Keratinocyte (primary cell): ENCODE data around the gene ITPR2. TPM values are rescaled to one million over a fixed set of nuclear protein-coding genes. Genes with fewer than 3 reads are reported as not detected.

Source experiments
- DNase-seq: peaks from one replicate; pipeline ENCODE4 v3.0.0-alpha.2; 2011; ENCODE audit warnings: low read depth, missing footprints, low spot score
- FAIRE-seq: peaks from 2 replicates; lab custom pipeline; 2011; peaks lifted over from hg19 to GRCh38; lab: Jason Lieb, UNC
- H2AFZ ChIP-seq: 2 replicates; pipeline ENCODE4 v1.6.0; 2012; ENCODE audit warnings: low read length, control low read depth, inconsistent platforms; ENCODE audit not compliant: control insufficient read depth
- H3K27ac ChIP-seq: 2 replicates; pipeline ENCODE4 v1.5.1; 2011; ENCODE audit warnings: low read length; ENCODE audit not compliant: control insufficient read depth, insufficient read depth
- H3K27me3 ChIP-seq: 3 replicates; pipeline ENCODE4 v1.6.0; 2011; ENCODE audit warnings: low read length; ENCODE audit not compliant: control insufficient read depth, insufficient read depth; ENCODE audit errors: extremely low read depth
- H3K36me3 ChIP-seq, 2 experiments: 2 replicates in 1 of 2; 3 replicates in 1 of 2; pipeline ENCODE4 v1.5.1; 2011; ENCODE audit warnings: low read length in 2 of 2, mild to moderate bottlenecking in 1 of 2; ENCODE audit not compliant: control insufficient read depth in 2 of 2, insufficient read depth in 2 of 2; ENCODE audit errors: extremely low read depth in 1 of 2
- H3K4me1 ChIP-seq: 3 replicates; pipeline ENCODE4 v1.5.1; 2011; ENCODE audit warnings: low read length; ENCODE audit not compliant: control insufficient read depth, insufficient read depth; ENCODE audit errors: extremely low read depth
- H3K4me2 ChIP-seq: 3 replicates; pipeline ENCODE4 v1.6.0; 2011; ENCODE audit warnings: low read depth, low read length; ENCODE audit not compliant: control insufficient read depth, insufficient read depth; ENCODE audit errors: extremely low read depth
- H3K4me3 ChIP-seq, 3 experiments: fragments of 200-600 bp in 1 of 3; sonication (generic) in 1 of 3; 2 replicates in 2 of 3; 3 replicates in 1 of 3; pipeline ENCODE4 v1.5.1; 2011 to 2016; ENCODE audit warnings: low read length in 3 of 3, mild to moderate bottlenecking in 3 of 3, control low read depth in 2 of 3, inconsistent platforms in 1 of 3, low read depth in 1 of 3, mixed read lengths in 1 of 3, mixed run types in 1 of 3, moderate library complexity in 1 of 3; ENCODE audit not compliant: control insufficient read depth in 2 of 3, insufficient read depth in 2 of 3; ENCODE audit errors: extremely low read depth in 1 of 3
- H3K79me2 ChIP-seq: 2 replicates; pipeline ENCODE4 v1.6.0; 2012; ENCODE audit warnings: low read length; ENCODE audit not compliant: control insufficient read depth, insufficient read depth
- H3K9ac ChIP-seq: 3 replicates; pipeline ENCODE4 v1.6.0; 2011; ENCODE audit warnings: low read length; ENCODE audit not compliant: control insufficient read depth, insufficient read depth; ENCODE audit errors: extremely low read depth
- H3K9me1 ChIP-seq: 3 replicates; pipeline ENCODE4 v1.6.0; 2011; ENCODE audit warnings: low read length; ENCODE audit not compliant: control insufficient read depth, insufficient read depth; ENCODE audit errors: extremely low read depth
- H3K9me3 ChIP-seq: 2 replicates; pipeline ENCODE4 v1.5.1; 2012; ENCODE audit warnings: low read depth, low read length; ENCODE audit not compliant: control insufficient read depth
- H4K20me1 ChIP-seq: 3 replicates; pipeline ENCODE4 v1.6.0; 2011; ENCODE audit warnings: low read length; ENCODE audit not compliant: control insufficient read depth, insufficient read depth; ENCODE audit errors: extremely low read depth
- CTCF ChIP-seq, 3 experiments: IDR thresholded peaks in 1 of 3; conservative IDR thresholded peaks in 1 of 3; optimal IDR thresholded peaks in 1 of 3; 2 replicates in 2 of 3; 3 replicates in 1 of 3; pipeline versions ENCODE3 to v1.5.1; 2011; ENCODE audit warnings: low read length in 3 of 3, mild to moderate bottlenecking in 3 of 3, moderate library complexity in 2 of 3, control low read depth in 1 of 3, inconsistent platforms in 1 of 3; ENCODE audit not compliant: insufficient read depth in 2 of 3; ENCODE audit errors: extremely low read depth in 1 of 3
- EZH2 ChIP-seq: IDR thresholded peaks from one replicate; pipeline ENCODE4 v1.6.1; 2012; ENCODE audit warnings: inconsistent platforms, mild to moderate bottlenecking, low read length, moderate library complexity
- dilution Hi-C: fragments of 300-500 bp; cut with MboI; formaldehyde crosslinking; loops from one replicate; pipeline ENCODE4 v1.7.0; 2020; ENCODE audit warnings: low sequenced_read_pairs; ENCODE audit not compliant: extremely low pct_ligation_motif_present
- polyA plus RNA-seq, 5 experiments: library from polyadenylated mRNA; depleted of rRNA in 3 of 5; stranded (reverse) in 3 of 5; stranded (forward) in 1 of 5; unstranded in 1 of 5; fragments of >200 nt; gene quantifications; 1 replicate in 1 of 5; 2 replicates in 3 of 5; 3 replicates in 1 of 5; pipeline versions ENCODE4 v1.2.1 to v1.2.3, GENCODE V29; 2011 to 2012; ENCODE audit warnings: missing spikeins in 2 of 5, low read depth in 1 of 5, low replicate concordance in 1 of 5

ITPR2 gene
- polyA plus RNA-seq, 1 donor (not counting 4 experiments of a cell fraction or from before 2014, with no cell fraction given) = 7.6 TPM

- dilution Hi-C loops = no loop called here
- FAIRE-seq (no peak), DNase-seq (no peak)
- H3K4me1 ChIP-seq = peaks cover 14% of the 10 kb centered on the region
- peak overlapping the region; percentile 90 for H3K27ac ChIP-seq
- no peak overlapping the region for H3K4me3 ChIP-seq
- H3K9me1 ChIP-seq = no peaks in the 10 kb centered on the region
- H3K36me3 ChIP-seq = no peaks in the 10 kb centered on the region
- no peaks in the 10 kb centered on the region for H4K20me1 ChIP-seq
- no peaks in the 10 kb centered on the region for H3K79me2 ChIP-seq
- no peak overlapping the region for H3K4me2 ChIP-seq
- no peaks in the 10 kb centered on the region for H3K27me3 ChIP-seq
- TF ChIP-seq CTCF (optimal IDR thresholded peaks at IDR 0.05 in 1 of 3, IDR thresholded peaks at IDR 0.05 in 1 of 3, conservative IDR thresholded peaks at IDR 0.05 in 1 of 3; ENCODE audit: extremely low read depth in 1 of 3, insufficient read depth in 2 of 3, low read length in 3 of 3) (no peak), EZH2 (no peak)
- H3K9ac ChIP-seq = no peak overlapping the region
- H2AFZ ChIP-seq = peak overlapping the region; percentile 93
- no peaks in the 10 kb centered on the region for H3K9me3 ChIP-seq
These were observed 533.2 kb downstream of the ITPR2 start for GRCh38 chr12:26299751-26300150.

- dilution Hi-C loops = no loop called here
- FAIRE-seq (peak; percentile 93), DNase-seq (no peak)
- peak overlapping the region in 2 of 3 experiments; percentile 59 to 69 for H3K4me3 ChIP-seq
- H3K27ac ChIP-seq = peak overlapping the region; percentile 90
- H3K27me3 ChIP-seq = no peaks in the 10 kb centered on the region
- no peaks in the 10 kb centered on the region for H3K9me3 ChIP-seq
- H3K4me1 ChIP-seq = peaks cover 15% of the 10 kb centered on the region
- peak overlapping the region; percentile 93 for H2AFZ ChIP-seq
- no peaks in the 10 kb centered on the region for H3K9me1 ChIP-seq
- peak overlapping the region; percentile 77 for H3K9ac ChIP-seq
- no peaks in the 10 kb centered on the region for H4K20me1 ChIP-seq
- TF ChIP-seq CTCF (optimal IDR thresholded peaks at IDR 0.05 in 1 of 3, IDR thresholded peaks at IDR 0.05 in 1 of 3, conservative IDR thresholded peaks at IDR 0.05 in 1 of 3; ENCODE audit: extremely low read depth in 1 of 3, insufficient read depth in 2 of 3, low read length in 3 of 3) (peak in 2 of 3 experiments; percentile 49 to 52), EZH2 (no peak)
- no peaks in the 10 kb centered on the region for H3K79me2 ChIP-seq
- H3K4me2 ChIP-seq = peak overlapping the region; percentile 89
- H3K36me3 ChIP-seq = no peaks in the 10 kb centered on the region
These were observed 534.0 kb downstream of the ITPR2 start for GRCh38 chr12:26298785-26299621.
